Osteocyte (in vitro differentiated cells): ENCODE measurements around the gene ABCC9. TPM values are rescaled to one million over a fixed set of nuclear protein-coding genes. Genes with fewer than 3 reads are reported as not detected.

Experiments
- DNase-seq: peaks from one replicate; pipeline ENCODE4 v3.0.0; 2021; ENCODE audit warnings: mixed read lengths; ENCODE audit not compliant: unreplicated experiment; ENCODE audit errors: extremely low spot score
- H3K27ac Mint-ChIP-seq: one replicate; pipeline ENCODE4 v1.8.0; 2021; ENCODE audit warnings: mild to moderate bottlenecking, mixed read lengths; ENCODE audit not compliant: unreplicated experiment
- H3K27me3 Mint-ChIP-seq: one replicate; pipeline ENCODE4 v1.8.0; 2021; ENCODE audit warnings: mixed read lengths; ENCODE audit not compliant: unreplicated experiment
- H3K36me3 Mint-ChIP-seq: one replicate; pipeline ENCODE4 v1.8.0; 2021; ENCODE audit warnings: mixed read lengths; ENCODE audit not compliant: unreplicated experiment
- H3K4me1 Mint-ChIP-seq: one replicate; pipeline ENCODE4 v1.8.0; 2021; ENCODE audit warnings: mixed read lengths; ENCODE audit not compliant: unreplicated experiment
- H3K4me3 Mint-ChIP-seq: one replicate; pipeline ENCODE4 v1.8.0; 2021; ENCODE audit warnings: mild to moderate bottlenecking, moderate library complexity, mixed read lengths; ENCODE audit not compliant: unreplicated experiment
- H3K9me3 Mint-ChIP-seq: one replicate; pipeline ENCODE4 v1.8.0; 2021; ENCODE audit warnings: mixed read lengths; ENCODE audit not compliant: unreplicated experiment
- total RNA-seq: library from RNA; stranded (reverse); gene quantifications from 2 replicates; pipeline ENCODE4 v1.2.1, GENCODE V29; 2021
- TF ChIP-seq, protein P1 (sequence below): fragments of 200-600 bp; sonication (generic); IDR thresholded peaks from 2 replicates; pipeline ENCODE4 v1.5.0; 2021; ENCODE audit warnings: antibody characterized with exemption, mild to moderate bottlenecking, moderate library complexity

The ABCC9 gene
- total RNA-seq, 1 donor from 2014 or later, result 0.46 TPM

DNA sequence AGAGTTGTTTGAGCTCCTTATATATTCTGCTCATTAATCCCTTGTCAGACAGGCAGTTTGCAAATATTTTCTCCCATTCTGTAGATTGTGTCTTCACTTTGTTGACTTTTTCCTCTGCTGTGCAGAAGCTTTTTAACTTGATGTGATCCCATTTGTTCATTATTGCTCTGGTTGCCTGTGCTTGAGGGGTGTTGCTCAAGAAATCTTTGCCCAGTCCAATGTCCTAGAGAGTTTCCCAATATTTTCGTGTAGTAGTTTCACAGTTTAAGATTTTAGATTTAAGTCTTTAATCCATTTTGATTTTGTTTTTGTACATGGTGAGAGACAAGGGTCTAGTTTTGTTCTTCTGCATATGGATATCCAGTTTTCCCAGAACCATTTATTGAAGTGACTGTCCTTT is 19.8 kb downstream of the ABCC9 start:
- H3K4me1 Mint-ChIP-seq, result no peaks in the 10 kb centered on the region
- DNase-seq, result no peak
- no peaks in the 10 kb centered on the region for H3K36me3 Mint-ChIP-seq

DNA sequence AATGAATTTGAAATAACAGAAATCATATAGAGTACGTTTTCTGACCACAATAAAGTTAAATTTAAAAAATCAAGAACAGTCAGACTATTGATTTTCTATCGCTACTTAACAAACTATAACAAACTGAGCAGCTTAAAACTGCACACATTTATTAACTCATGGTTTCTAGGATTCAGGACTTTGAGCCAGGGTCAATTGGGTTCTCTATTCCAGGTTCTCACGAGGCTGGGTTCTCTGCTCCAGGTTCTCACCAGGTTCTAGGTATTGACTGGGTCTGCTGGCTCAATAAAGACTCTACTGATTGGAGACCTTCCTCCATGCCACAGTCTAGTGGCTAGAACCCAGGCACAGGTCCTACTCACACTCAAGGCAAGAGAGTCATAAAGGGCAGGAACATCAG is 22.8 kb downstream of the ABCC9 start:
- DNase-seq, result no peak
- Mint-ChIP-seq H3K4me3 (no peak overlapping the region), H3K27me3 (peaks cover 37% of the 10 kb centered on the region), H3K4me1 (no peaks in the 10 kb centered on the region), H3K36me3 (no peaks in the 10 kb centered on the region), H3K27ac (no peak overlapping the region), H3K9me3 (no peaks in the 10 kb centered on the region)
- TF ChIP-seq, protein P1, sequence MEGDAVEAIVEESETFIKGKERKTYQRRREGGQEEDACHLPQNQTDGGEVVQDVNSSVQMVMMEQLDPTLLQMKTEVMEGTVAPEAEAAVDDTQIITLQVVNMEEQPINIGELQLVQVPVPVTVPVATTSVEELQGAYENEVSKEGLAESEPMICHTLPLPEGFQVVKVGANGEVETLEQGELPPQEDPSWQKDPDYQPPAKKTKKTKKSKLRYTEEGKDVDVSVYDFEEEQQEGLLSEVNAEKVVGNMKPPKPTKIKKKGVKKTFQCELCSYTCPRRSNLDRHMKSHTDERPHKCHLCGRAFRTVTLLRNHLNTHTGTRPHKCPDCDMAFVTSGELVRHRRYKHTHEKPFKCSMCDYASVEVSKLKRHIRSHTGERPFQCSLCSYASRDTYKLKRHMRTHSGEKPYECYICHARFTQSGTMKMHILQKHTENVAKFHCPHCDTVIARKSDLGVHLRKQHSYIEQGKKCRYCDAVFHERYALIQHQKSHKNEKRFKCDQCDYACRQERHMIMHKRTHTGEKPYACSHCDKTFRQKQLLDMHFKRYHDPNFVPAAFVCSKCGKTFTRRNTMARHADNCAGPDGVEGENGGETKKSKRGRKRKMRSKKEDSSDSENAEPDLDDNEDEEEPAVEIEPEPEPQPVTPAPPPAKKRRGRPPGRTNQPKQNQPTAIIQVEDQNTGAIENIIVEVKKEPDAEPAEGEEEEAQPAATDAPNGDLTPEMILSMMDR, result no peak

More for the DNA sequence above, 19.8 kb downstream of the ABCC9 start:
- peaks cover 35% of the 10 kb centered on the region for H3K27me3 Mint-ChIP-seq
- no peaks in the 10 kb centered on the region for H3K9me3 Mint-ChIP-seq
- TF ChIP-seq, protein P1, result no peak
- H3K4me3 Mint-ChIP-seq, result no peak overlapping the region
- H3K27ac Mint-ChIP-seq, result no peak overlapping the region

DNA sequence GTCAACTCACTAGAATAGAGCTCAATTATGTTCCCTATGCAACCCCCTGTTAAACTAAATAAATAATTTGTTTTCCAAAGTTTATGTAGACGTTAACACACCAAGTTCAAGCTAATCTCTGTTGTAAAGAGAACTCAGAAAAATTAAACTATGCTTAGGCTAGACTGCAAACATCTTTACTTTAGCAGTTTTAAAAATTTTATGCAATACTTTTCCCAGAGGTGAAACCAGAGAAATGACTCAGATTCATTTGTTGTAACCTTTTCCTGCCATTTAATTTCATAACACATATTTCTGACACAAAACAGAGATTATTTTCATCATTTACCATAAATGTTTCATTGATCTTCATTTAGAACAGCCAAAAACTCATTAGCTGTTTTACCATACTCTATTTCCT is 27.4 kb downstream of the ABCC9 start:
- no peak for DNase-seq
- H3K27me3 Mint-ChIP-seq, result peaks cover 17% of the 10 kb centered on the region

DNA sequence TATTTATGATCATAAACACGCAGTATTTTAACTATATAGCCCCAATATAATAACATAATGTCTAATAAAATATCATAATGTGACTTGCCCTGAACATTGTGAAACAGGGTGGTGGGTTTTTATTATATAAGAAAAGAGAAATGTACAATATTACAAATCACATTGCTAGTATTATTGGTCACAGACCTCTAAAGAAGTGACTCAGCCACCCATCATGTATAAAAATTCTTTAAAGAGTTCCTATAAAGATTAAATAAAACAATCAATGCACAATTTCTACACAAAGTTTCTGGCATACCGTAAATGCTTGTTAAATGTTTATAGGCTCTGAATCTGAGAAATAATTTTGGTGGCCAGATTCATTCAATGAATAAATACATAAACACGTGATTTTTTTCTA is 28.9 kb downstream of the ABCC9 start:
- Mint-ChIP-seq H3K4me3 (no peak overlapping the region), H3K9me3 (no peaks in the 10 kb centered on the region), H3K36me3 (no peaks in the 10 kb centered on the region), H3K27ac (no peak overlapping the region), H3K27me3 (peaks cover 10% of the 10 kb centered on the region), H3K4me1 (no peaks in the 10 kb centered on the region)
- TF ChIP-seq, protein P1, result no peak
- no peak for DNase-seq

More for the DNA sequence above, 27.4 kb downstream of the ABCC9 start:
- TF ChIP-seq, protein P1, result no peak
- Mint-ChIP-seq H3K9me3 (no peaks in the 10 kb centered on the region), H3K36me3 (no peaks in the 10 kb centered on the region), H3K4me3 (no peak overlapping the region), H3K27ac (no peak overlapping the region), H3K4me1 (no peaks in the 10 kb centered on the region)

- no peaks in the 10 kb centered on the region for H3K9me3 Mint-ChIP-seq
- H3K27me3 Mint-ChIP-seq, result peaks cover 9% of the 10 kb centered on the region
- no peak overlapping the region for H3K4me3 Mint-ChIP-seq
- no peaks in the 10 kb centered on the region for H3K36me3 Mint-ChIP-seq
- H3K27ac Mint-ChIP-seq, result no peak overlapping the region
- TF ChIP-seq, protein P1, result no peak
- DNase-seq, result no peak
- H3K4me1 Mint-ChIP-seq, result no peaks in the 10 kb centered on the region
Observed at GRCh38 chr12:21911832-21912231, 29.4 kb downstream of the ABCC9 start.
